HG03066 (cell line): Measurements from ENCODE around the gene KCP.
"Not testable (repeated sequence)": the region's sequence is repeated elsewhere in the genome, so short reads cannot be mapped to it uniquely, and the experiment has no call there.

ENCODE experiments used
- ATAC-seq: cut with Tn5 transposase; IDR thresholded peaks from one replicate; pipeline ENCODE4 v1.9.1; 2021; ENCODE audit warnings: low read depth; ENCODE audit not compliant: unreplicated experiment

KCP gene

GRCh38 chr7:128910569-128910945 is at the start of gene KCP:
Gene KCP, minus strand, starts transcription at chr7:128910709. Its CDS starts 33 bp downstream, at chr7:128910676.
- ATAC-seq = no peak

DNA sequence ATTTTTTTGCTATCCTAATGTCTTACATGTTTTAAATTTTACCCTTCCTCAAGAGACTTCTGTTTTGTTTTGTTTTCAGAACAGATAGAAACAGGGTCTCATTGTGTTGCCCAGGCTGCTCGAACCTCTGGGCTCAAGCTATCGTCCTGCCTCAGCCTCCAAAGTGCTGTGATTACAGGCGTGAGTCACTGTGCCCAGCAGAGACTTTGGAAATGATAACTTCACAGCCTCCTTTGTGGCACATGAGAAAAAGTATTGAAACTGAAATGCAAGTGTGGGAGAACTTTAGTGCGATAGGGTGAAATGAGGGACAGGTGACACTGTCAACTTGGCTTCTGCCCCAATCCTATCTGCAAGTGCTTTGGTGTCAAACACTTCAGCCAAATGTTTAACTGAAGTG is 48.8 kb upstream of the KCP start:
- no peak for ATAC-seq

GRCh38 chr7:128955981-128956380 is 45.5 kb upstream of the KCP start:
- ATAC-seq = no peak

GRCh38 chr7:128954830-128955802 is 44.6 kb upstream of the KCP start:
- ATAC-seq = peak; percentile 61

- no peak for ATAC-seq
Observed at GRCh38 chr7:128954150-128954549, 43.6 kb upstream of the KCP start.

- no peak for ATAC-seq
Observed at GRCh38 chr7:128951296-128951695, 40.8 kb upstream of the KCP start.

DNA sequence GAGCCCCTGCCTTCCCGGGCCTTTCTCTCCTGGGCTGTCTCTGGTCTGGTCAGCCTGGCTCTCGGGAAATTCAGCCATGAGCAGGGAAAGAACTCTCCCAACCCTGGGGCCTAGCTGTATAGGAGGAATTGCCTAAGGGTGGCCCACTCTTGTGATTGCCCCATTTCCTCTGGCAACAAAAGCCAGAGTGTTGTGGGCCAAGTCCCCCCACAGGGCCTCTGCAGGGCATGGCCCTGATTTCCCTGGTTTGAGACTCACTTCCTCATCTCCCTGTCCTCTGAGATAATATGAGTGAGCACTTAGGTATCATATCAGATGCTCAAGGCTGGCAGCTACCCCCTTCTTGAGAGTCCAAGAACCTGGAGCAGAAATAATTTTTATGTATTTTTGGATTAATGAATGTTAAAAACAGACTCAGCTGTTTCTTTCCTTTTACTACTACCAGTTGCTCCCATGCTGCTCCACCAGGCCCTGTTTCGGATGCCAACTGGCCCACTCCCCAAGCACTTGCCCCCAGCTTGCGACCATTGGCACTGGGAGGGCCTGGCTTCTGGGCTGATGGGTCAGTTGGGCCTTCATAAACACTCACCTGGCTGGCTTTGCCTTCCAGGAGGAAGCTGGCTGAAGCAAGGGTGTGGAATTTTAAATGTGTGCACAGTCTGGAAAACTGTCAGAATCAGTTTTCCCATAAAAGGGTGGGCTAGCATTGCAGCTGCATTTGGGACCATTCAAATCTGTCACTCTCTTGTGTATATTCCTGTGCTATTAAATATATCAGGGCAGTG is 38.7 kb upstream of the KCP start:
- ATAC-seq = no peak

DNA sequence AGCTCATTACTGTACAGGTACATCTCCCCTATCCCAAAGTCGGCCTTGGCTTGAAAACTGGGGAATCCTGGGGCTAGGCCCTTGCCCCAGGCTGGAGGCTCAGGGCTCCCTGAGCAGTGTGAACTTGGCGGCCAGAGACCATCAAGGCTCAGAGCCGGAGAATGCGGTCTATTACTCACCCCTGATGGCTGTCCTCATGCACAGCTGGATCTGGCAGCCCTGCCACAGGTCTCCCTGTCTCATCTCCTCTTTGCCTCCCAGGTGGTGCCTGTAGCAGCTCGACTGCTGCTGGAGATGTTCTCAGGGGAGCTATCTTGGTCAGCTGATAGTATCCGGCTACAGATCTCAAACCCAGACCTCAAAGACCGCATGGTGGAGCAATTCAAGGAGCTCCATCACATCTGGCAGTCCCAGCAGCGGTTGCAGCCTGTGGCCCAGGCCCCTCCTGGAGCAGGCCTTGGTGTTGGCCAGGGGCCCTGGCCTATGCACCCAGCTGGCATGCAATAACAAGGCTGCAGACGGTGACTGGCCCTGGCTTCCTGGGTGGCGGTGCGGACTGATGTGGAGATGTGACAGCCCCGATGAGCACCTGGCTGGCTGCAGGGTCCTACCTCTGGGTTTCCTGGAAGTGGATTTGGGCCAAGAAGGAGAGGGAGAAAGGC is 37.9 kb upstream of the KCP start:
- no peak for ATAC-seq

GRCh38 chr7:128947854-128948253 is 37.3 kb upstream of the KCP start:
- ATAC-seq = no peak

GRCh38 chr7:128946936-128947830 is 36.7 kb upstream of the KCP start:
- ATAC-seq = no peak

GRCh38 chr7:128945668-128946366 is 35.3 kb upstream of the KCP start:
- ATAC-seq = no peak

DNA sequence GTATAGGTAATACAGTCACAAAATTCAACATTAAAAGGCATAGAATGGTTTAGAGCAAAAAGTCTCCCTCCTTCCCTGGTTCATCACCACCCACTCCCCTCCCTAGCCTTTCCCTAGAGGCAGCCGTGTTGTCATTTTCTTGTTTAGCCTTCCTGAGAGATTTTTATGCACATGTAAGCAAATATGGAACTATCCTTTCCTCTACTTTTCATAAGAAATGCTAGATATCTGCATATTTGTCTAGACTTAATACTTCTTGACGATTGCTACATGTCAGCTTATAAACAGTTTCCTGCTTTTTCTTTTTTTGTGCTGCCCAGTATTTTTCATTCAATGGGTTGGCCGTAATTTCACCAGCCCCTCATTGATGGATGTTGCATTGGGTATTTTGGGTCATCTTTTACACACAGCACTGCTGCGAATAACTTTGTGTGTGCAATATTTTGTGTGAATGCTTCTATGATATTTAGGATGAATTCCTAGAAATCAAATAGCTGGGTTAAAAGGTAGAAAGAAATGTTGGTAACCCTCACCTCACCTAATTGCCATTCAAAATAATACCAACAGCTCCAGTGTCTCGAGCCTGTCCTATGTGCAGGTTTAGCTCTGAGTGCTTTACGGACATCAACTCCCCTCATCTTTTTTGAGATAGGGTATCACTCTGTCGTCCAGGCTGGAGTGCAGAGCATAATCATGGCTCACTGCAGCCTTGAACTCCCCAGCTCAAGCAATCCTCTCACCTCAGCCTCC is 34.2 kb upstream of the KCP start:
- ATAC-seq = no peak

- ATAC-seq = not testable (repeated sequence)
Observed at GRCh38 chr7:128943251-128943650, 32.7 kb upstream of the KCP start.

DNA sequence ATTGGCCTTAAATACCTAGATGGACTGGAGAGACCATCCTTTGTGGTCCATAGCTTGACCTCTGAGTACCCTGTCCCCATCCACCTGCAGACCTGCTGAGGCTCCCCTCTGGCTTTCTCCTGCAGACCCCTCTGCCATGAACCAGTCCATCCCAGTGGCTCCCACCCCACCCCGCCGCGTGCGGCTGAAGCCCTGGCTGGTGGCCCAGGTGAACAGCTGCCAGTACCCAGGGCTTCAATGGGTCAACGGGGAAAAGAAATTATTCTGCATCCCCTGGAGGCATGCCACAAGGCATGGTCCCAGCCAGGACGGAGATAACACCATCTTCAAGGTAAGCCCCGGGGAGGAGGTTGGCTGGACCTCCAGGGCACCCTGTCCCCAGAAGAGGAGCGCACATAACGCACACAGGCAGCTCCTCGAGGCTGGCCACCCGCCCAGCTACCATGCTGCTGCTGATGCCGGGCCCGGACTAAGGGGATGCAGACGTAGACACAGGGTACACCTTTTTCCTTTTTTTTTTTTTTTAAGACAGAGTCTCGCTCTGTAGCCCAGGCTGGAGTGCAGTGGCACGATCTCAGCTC is 31.5 kb upstream of the KCP start:
- no peak for ATAC-seq

DNA sequence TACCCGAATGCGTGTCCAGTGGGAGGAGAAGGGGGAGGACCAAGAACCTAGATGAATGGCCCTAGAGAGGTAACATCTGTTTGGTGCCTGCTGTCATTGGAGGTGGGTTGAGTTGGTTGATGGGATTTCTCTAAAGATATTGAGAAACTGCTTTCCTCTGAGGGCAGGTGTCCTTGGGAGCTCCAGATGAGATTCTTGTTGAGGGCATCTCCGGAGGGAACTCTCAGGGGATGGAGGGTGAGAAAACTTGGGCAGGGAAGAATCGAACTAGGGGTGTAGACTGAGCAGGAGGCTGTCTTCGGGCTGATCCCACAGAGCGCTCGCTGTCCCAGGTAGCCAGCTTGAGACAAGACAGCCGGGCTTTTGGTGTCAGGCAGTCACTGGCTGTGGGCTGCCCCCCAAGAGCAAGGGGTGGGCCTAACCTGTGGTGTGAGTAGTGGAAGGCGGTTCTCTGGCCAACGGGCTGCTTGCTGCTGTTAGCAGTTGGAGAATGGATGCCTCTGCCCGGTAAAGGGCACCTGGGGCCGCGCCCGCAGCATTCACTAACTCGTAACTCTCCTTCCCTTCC is 30.9 kb upstream of the KCP start:
- no peak for ATAC-seq

- ATAC-seq = peak; percentile 60
Observed at GRCh38 chr7:128940494-128941322, 30.2 kb upstream of the KCP start.

GRCh38 chr7:128939861-128940410 is 29.4 kb upstream of the KCP start:
- peak; percentile 31 for ATAC-seq
